Stimulated activated naive CD4-positive, alpha-beta T cell (primary cell): ENCODE measurements around the gene SGK2.
A peak's percentile ranks its signal among the peaks of the same experiment; 100 is the strongest.

Experiments
- DNase-seq, 6 experiments: peaks; one replicate each; lab custom pipeline; 2025; lab: John Stamatoyannopoulos, UW

SGK2 gene

GRCh38 chr20:43536041-43536816 lies 22.6 kb upstream of the SGK2 start:
- DNase-seq: no peak

GRCh38 chr20:43536817-43537440 lies 21.9 kb upstream of the SGK2 start:
- no peak for DNase-seq

GRCh38 chr20:43537921-43538877 lies 20.6 kb upstream of the SGK2 start:
- peak in 5 of 6 experiments; percentile 7 to 22 (median 11) for DNase-seq

GRCh38 chr20:43538878-43539700 lies 19.7 kb upstream of the SGK2 start:
- no peak for DNase-seq

GRCh38 chr20:43539975-43540672 lies 18.7 kb upstream of the SGK2 start:
- no peak for DNase-seq

GRCh38 chr20:43540673-43541060 lies 18.2 kb upstream of the SGK2 start:
- DNase-seq: no peak

GRCh38 chr20:43541214-43541613 lies 17.6 kb upstream of the SGK2 start:
- no peak for DNase-seq

- no peak for DNase-seq
Measured at GRCh38 chr20:43542161-43542560, 16.7 kb upstream of the SGK2 start.

GRCh38 chr20:43542674-43543073 lies 16.2 kb upstream of the SGK2 start:
- DNase-seq: no peak

GRCh38 chr20:43543138-43543537 lies 15.7 kb upstream of the SGK2 start:
- no peak for DNase-seq

- no peak for DNase-seq
Measured at GRCh38 chr20:43544501-43544900, 14.3 kb upstream of the SGK2 start.

- DNase-seq: no peak
Measured at GRCh38 chr20:43545837-43546578, 12.8 kb upstream of the SGK2 start.

- no peak for DNase-seq
Measured at GRCh38 chr20:43548273-43548880, 10.4 kb upstream of the SGK2 start.

GRCh38 chr20:43549416-43550065 lies 9.3 kb upstream of the SGK2 start:
- DNase-seq: no peak

GRCh38 chr20:43550456-43550855 lies 8.4 kb upstream of the SGK2 start:
- no peak for DNase-seq

- no peak for DNase-seq
Measured at GRCh38 chr20:43554369-43554768, 4.5 kb upstream of the SGK2 start.

- DNase-seq: no peak
Measured at GRCh38 chr20:43559147-43559987, 540 bp downstream of the SGK2 start.

- DNase-seq: no peak
Measured at GRCh38 chr20:43560974-43561373, 2.1 kb downstream of the SGK2 start.
